Lung (tissue), 12 donors: ENCODE results near the gene PTCHD4. TPM values are rescaled to one million over a fixed set of nuclear protein-coding genes. Genes with fewer than 3 reads are reported as not detected.

Experiments
- ATAC-seq: fragments of 200-7000 bp; cut with Tn5 transposase; one replicate; pipeline ENCODE4 v1.9.1; 2020; ENCODE audit warnings: moderate number of reproducible peaks; ENCODE audit not compliant: insufficient read depth, low FRiP score
- DNase-seq, 3 donors: peaks; one replicate each; pipeline ENCODE4 v3.0.0-alpha.2; 2013 to 2017
- H3K27ac ChIP-seq, 2 donors: one replicate each; pipeline ENCODE4 v1.5.1; 2013; ENCODE audit warnings: mild to moderate bottlenecking in 2 of 2, moderate library complexity in 2 of 2, control low read depth in 1 of 2, inconsistent platforms in 1 of 2, low read depth in 1 of 2, low read length in 1 of 2
- H3K27me3 ChIP-seq, 3 donors: one replicate each; pipeline ENCODE4 v1.5.1; 2013; ENCODE audit warnings: low read length in 2 of 3; ENCODE audit not compliant: control insufficient read depth in 3 of 3, insufficient read depth in 3 of 3
- H3K36me3 ChIP-seq, 4 donors: one replicate each; pipeline ENCODE4 v1.5.1; 2013; ENCODE audit warnings: low read length in 4 of 4, mild to moderate bottlenecking in 1 of 4, moderate library complexity in 1 of 4; ENCODE audit not compliant: control insufficient read depth in 4 of 4, insufficient read depth in 4 of 4
- H3K4me1 ChIP-seq, 5 donors: one replicate each; pipeline ENCODE4 v1.5.1; 2013; ENCODE audit warnings: low read length in 5 of 5, mild to moderate bottlenecking in 2 of 5, moderate library complexity in 1 of 5; ENCODE audit not compliant: control insufficient read depth in 5 of 5, insufficient read depth in 5 of 5
- H3K4me3 ChIP-seq: one replicate; pipeline ENCODE4 v1.5.1; 2013; ENCODE audit warnings: mild to moderate bottlenecking, control low read depth, moderate library complexity
- H3K9ac ChIP-seq, 2 donors: one replicate each; pipeline ENCODE4 v1.5.1; 2013; ENCODE audit warnings: low read length in 2 of 2, control low read depth in 1 of 2; ENCODE audit not compliant: insufficient read depth in 1 of 2
- H3K9me3 ChIP-seq, 4 donors: one replicate each; pipeline ENCODE4 v1.5.1; 2013; ENCODE audit warnings: low read length in 3 of 4, mild to moderate bottlenecking in 1 of 4, moderate library complexity in 1 of 4; ENCODE audit not compliant: control insufficient read depth in 4 of 4, insufficient read depth in 3 of 4
- CTCF ChIP-seq: IDR thresholded peaks from 2 replicates; pipeline ENCODE4 v1.5.1; 2012; ENCODE audit warnings: mild to moderate bottlenecking; ENCODE audit errors: control extremely low read depth, extremely low read depth
- WGBS, 2 donors: extraction: QIAGEN DNeasy Blood & Tissue Kit; methylation state at CpG; one replicate each; pipeline ENCODE4 v1.1.7; 2013; 5-methylcytosine and 5-hydroxymethylcytosine counted together
- polyA plus RNA-seq, 2 donors: library from polyadenylated mRNA; stranded (reverse); fragments of 200-250 nt; gene quantifications; one replicate each; pipeline ENCODE4 v1.2.1, GENCODE V29; 2013
- total RNA-seq, 2 donors: library from RNA; depleted of rRNA in 1 of 2; stranded (reverse); fragments of >200 nt in 1 of 2; gene quantifications; one replicate each; pipeline ENCODE4 v1.2.1, GENCODE V29; 2014 to 2021
- donor health status: control.
- donor health status: control.
- donor health status: Bipolar disorder and iron deficiency.
- donor health status: healthy.
- donor health status: DM: yes; HTN: yes; CAD: no.

PTCHD4 gene
- total and polyA plus RNA-seq, 4 donors = 0.03 to 0.52 (median 0.22) TPM

- H3K9ac ChIP-seq = no peak overlapping the region
- H3K4me1 ChIP-seq = no peaks in the 10 kb centered on the region
- no peak overlapping the region for H3K27ac ChIP-seq
- ATAC-seq (no peak), DNase-seq (no peak)
- no peaks in the 10 kb centered on the region for H3K9me3 ChIP-seq
- H3K36me3 ChIP-seq = no peaks in the 10 kb centered on the region
- WGBS, 2 donors = 71 to 85% methylated on average over 3 of the region's 3 CpGs
- no peak for TF ChIP-seq CTCF
- no peak overlapping the region for H3K4me3 ChIP-seq
- no peaks in the 10 kb centered on the region for H3K27me3 ChIP-seq
Observed at GRCh38 chr6:48061265-48061990, 49.6 kb downstream of the PTCHD4 start.
